Neural progenitor cell (in vitro differentiated cells): ENCODE measurements around the gene DHRS3. TPM values are rescaled to one million over a fixed set of nuclear protein-coding genes. Genes with fewer than 3 reads are reported as not detected.

Source experiments
- DNase-seq: peaks from one replicate; pipeline ENCODE4 v3.0.0-alpha.2; 2016; ENCODE audit warnings: low spot score
- H2AFZ ChIP-seq: fragments of 200-600 bp; sonication (generic); replicated peaks from 2 replicates; pipeline ENCODE4 v1.6.1; 2016; ENCODE audit warnings: antibody characterized with exemption
- H3F3A ChIP-seq: fragments of 200-600 bp; sonication (generic); 2 replicates; pipeline ENCODE4 v1.6.1; 2016; ENCODE audit warnings: antibody characterized with exemption, low read depth
- H3K27ac ChIP-seq: fragments of 200-600 bp; sonication (generic); 2 replicates; pipeline ENCODE4 v1.5.1; 2016; ENCODE audit warnings: mild to moderate bottlenecking
- H3K27me3 ChIP-seq: fragments of 200-600 bp; sonication (generic); 2 replicates; pipeline ENCODE4 v1.6.1; 2016; ENCODE audit warnings: mild to moderate bottlenecking, moderate library complexity
- H3K36me3 ChIP-seq: fragments of 200-600 bp; sonication (generic); 2 replicates; pipeline ENCODE4 v1.5.1; 2016
- H3K4me1 ChIP-seq: fragments of 200-600 bp; sonication (generic); 2 replicates; pipeline ENCODE4 v1.6.1; 2016; ENCODE audit warnings: mixed run types
- H3K4me2 ChIP-seq: fragments of 200-600 bp; sonication (generic); 2 replicates; pipeline ENCODE4 v1.6.1; 2016
- H3K4me3 ChIP-seq: fragments of 200-600 bp; sonication (generic); 2 replicates; pipeline ENCODE4 v1.5.1; 2016
- H3K79me2 ChIP-seq: fragments of 200-600 bp; sonication (generic); 2 replicates; pipeline ENCODE4 v1.6.1; 2016; ENCODE audit warnings: low read depth
- H3K9ac ChIP-seq: fragments of 200-600 bp; sonication (generic); 2 replicates; pipeline ENCODE4 v1.6.1; 2016
- H3K9me3 ChIP-seq: fragments of 200-600 bp; sonication (generic); 2 replicates; pipeline ENCODE4 v1.5.1; 2016; ENCODE audit warnings: low read depth
- H4K20me1 ChIP-seq: fragments of 200-600 bp; sonication (generic); 2 replicates; pipeline ENCODE4 v1.6.1; 2016; ENCODE audit warnings: low read depth
- H3K27ac Mint-ChIP-seq: 3 replicates; pipeline ENCODE4 v1.8.0; 2021; ENCODE audit warnings: mixed read lengths
- H3K27me3 Mint-ChIP-seq: 2 replicates; pipeline ENCODE4 v1.8.0; 2022; ENCODE audit warnings: low read depth, mild to moderate bottlenecking, inconsistent platforms, moderate library complexity, mixed read lengths; ENCODE audit not compliant: insufficient read depth
- H3K36me3 Mint-ChIP-seq: 3 replicates; pipeline ENCODE4 v1.8.0; 2021; ENCODE audit warnings: mixed read lengths
- H3K4me1 Mint-ChIP-seq: 3 replicates; pipeline ENCODE4 v1.8.0; 2021; ENCODE audit warnings: mixed read lengths
- H3K4me3 Mint-ChIP-seq: 3 replicates; pipeline ENCODE4 v1.8.0; 2021; ENCODE audit warnings: mild to moderate bottlenecking, moderate library complexity, mixed read lengths
- H3K9me3 Mint-ChIP-seq: 3 replicates; pipeline ENCODE4 v1.8.0; 2020; ENCODE audit warnings: mixed read lengths
- CTCF ChIP-seq: fragments of 200-600 bp; sonication (generic); IDR thresholded peaks from 2 replicates; pipeline ENCODE4 v1.5.1; 2017; ENCODE audit warnings: antibody characterized with exemption, mild to moderate bottlenecking
- EZH2 ChIP-seq: fragments of 200-600 bp; sonication (generic); IDR thresholded peaks from 2 replicates; pipeline ENCODE4 v1.6.1; 2017; ENCODE audit warnings: antibody characterized with exemption, mild to moderate bottlenecking, moderate library complexity
- EZH2phosphoT487 ChIP-seq: fragments of 200-600 bp; sonication (generic); IDR thresholded peaks from 2 replicates; pipeline ENCODE4 v1.6.1; 2017; ENCODE audit warnings: antibody characterized with exemption
- total RNA-seq: library from RNA; depleted of rRNA; stranded (reverse); fragments of >200 nt; gene quantifications from 2 replicates; pipeline ENCODE4 v1.2.3, GENCODE V29; 2015; ENCODE audit warnings: low replicate concordance

Gene DHRS3
- total RNA-seq, 1 donor from 2014 or later: 4.3 TPM

- Histone ChIP-seq H2AFZ (no peak overlapping the region), H3K4me3 (no peak overlapping the region), H3K4me2 (no peak overlapping the region), H3K9me3 (no peaks in the 10 kb centered on the region), H3K79me2 (no peaks in the 10 kb centered on the region), H3K27ac (no peak overlapping the region), H4K20me1 (no peaks in the 10 kb centered on the region), H3K4me1 (peaks cover 11% of the 10 kb centered on the region), H3K9ac (no peak overlapping the region), H3K27me3 (no peaks in the 10 kb centered on the region), H3K36me3 (no peaks in the 10 kb centered on the region), H3F3A (no peaks in the 10 kb centered on the region)
- H3K4me3 Mint-ChIP-seq: no peak overlapping the region
- DNase-seq: no peak
- peaks cover 4% of the 10 kb centered on the region for H3K27me3 Mint-ChIP-seq
- H3K27ac Mint-ChIP-seq: no peak overlapping the region
- peaks cover 36% of the 10 kb centered on the region for H3K9me3 Mint-ChIP-seq
- no peak for TF ChIP-seq EZH2phosphoT487
- TF ChIP-seq EZH2: no peak
- TF ChIP-seq CTCF: no peak
- no peaks in the 10 kb centered on the region for H3K36me3 Mint-ChIP-seq
- H3K4me1 Mint-ChIP-seq: no peaks in the 10 kb centered on the region
Measured at GRCh38 chr1:12640958-12641272, 22.9 kb upstream of the DHRS3 start.

- no peak for DNase-seq
- H3K4me1 Mint-ChIP-seq: no peaks in the 10 kb centered on the region
- TF ChIP-seq EZH2phosphoT487 (no peak), EZH2 (no peak), CTCF (no peak)
- no peak overlapping the region for H3K4me3 ChIP-seq
- no peaks in the 10 kb centered on the region for H3F3A ChIP-seq
- no peak overlapping the region for H3K4me2 ChIP-seq
- H3K9me3 ChIP-seq: no peaks in the 10 kb centered on the region
- H3K27ac Mint-ChIP-seq: no peak overlapping the region
- H3K9ac ChIP-seq: no peak overlapping the region
- H3K4me1 ChIP-seq: peaks cover 11% of the 10 kb centered on the region
- H3K27ac ChIP-seq: no peak overlapping the region
- H2AFZ ChIP-seq: peak overlapping the region; percentile 32
- no peaks in the 10 kb centered on the region for H3K79me2 ChIP-seq
- no peaks in the 10 kb centered on the region for H4K20me1 ChIP-seq
- H3K27me3 Mint-ChIP-seq: peaks cover 4% of the 10 kb centered on the region
- H3K4me3 Mint-ChIP-seq: no peak overlapping the region
- no peaks in the 10 kb centered on the region for H3K36me3 ChIP-seq
- H3K36me3 Mint-ChIP-seq: no peaks in the 10 kb centered on the region
- H3K9me3 Mint-ChIP-seq: peaks cover 36% of the 10 kb centered on the region
- no peaks in the 10 kb centered on the region for H3K27me3 ChIP-seq
Measured at GRCh38 chr1:12640237-12640957, 22.4 kb upstream of the DHRS3 start.

- Mint-ChIP-seq H3K4me1 (no peaks in the 10 kb centered on the region), H3K36me3 (no peaks in the 10 kb centered on the region), H3K4me3 (no peak overlapping the region), H3K27me3 (peaks cover 4% of the 10 kb centered on the region), H3K27ac (no peak overlapping the region), H3K9me3 (peaks cover 38% of the 10 kb centered on the region)
- H3K27ac ChIP-seq: no peak overlapping the region
- H3K9me3 ChIP-seq: no peaks in the 10 kb centered on the region
- H3K9ac ChIP-seq: no peak overlapping the region
- no peaks in the 10 kb centered on the region for H3K27me3 ChIP-seq
- H3K4me3 ChIP-seq: no peak overlapping the region
- TF ChIP-seq CTCF (no peak), EZH2 (no peak), EZH2phosphoT487 (no peak)
- no peak for DNase-seq
- H3K79me2 ChIP-seq: no peaks in the 10 kb centered on the region
- H2AFZ ChIP-seq: no peak overlapping the region
- H3F3A ChIP-seq: no peaks in the 10 kb centered on the region
- H3K4me2 ChIP-seq: no peak overlapping the region
- H3K36me3 ChIP-seq: no peaks in the 10 kb centered on the region
- H3K4me1 ChIP-seq: peaks cover 11% of the 10 kb centered on the region
- no peaks in the 10 kb centered on the region for H4K20me1 ChIP-seq
Measured at GRCh38 chr1:12637693-12638092, 19.7 kb upstream of the DHRS3 start.
